Neural progenitor cell (in vitro differentiated cells): ENCODE results near the gene OAS2.
A peak's percentile ranks its signal among the peaks of the same experiment; 100 is the strongest.

Experiments
- CTCF ChIP-seq: fragments of 200-600 bp; sonication (generic); IDR thresholded peaks from 2 replicates; pipeline ENCODE4 v1.5.1; 2017; ENCODE audit warnings: antibody characterized with exemption, mild to moderate bottlenecking
- EZH2phosphoT487 ChIP-seq: fragments of 200-600 bp; sonication (generic); IDR thresholded peaks from 2 replicates; pipeline ENCODE4 v1.6.1; 2017; ENCODE audit warnings: antibody characterized with exemption

GRCh38 chr12:113049976-113050742, 71.8 kb downstream of the OAS2 start:
- TF ChIP-seq CTCF = peak; percentile 55
- TF ChIP-seq EZH2phosphoT487 = no peak
